IMR-90 (cell line): Measurements from ENCODE around the gene ZCCHC7. TPM values are rescaled to one million over a fixed set of nuclear protein-coding genes. Genes with fewer than 3 reads are reported as not detected.

ENCODE experiments used
- ATAC-seq: fragments of 200-7000 bp; cut with Tn5 transposase; 2 replicates; pipeline ENCODE4 v1.9.1; 2020; ENCODE audit warnings: low read depth, mild to moderate bottlenecking, moderate library complexity
- BruUV-seq: library from RNA; stranded (reverse); fragments of 400-500 nt; replicated peaks from 2 replicates; lab custom pipeline; 2021; lab: Mats Ljungman, UMichigan
- CTCF ChIA-PET: fragments of 300-600 bp; formaldehyde crosslinking; extraction: SDS; loops from one replicate; lab custom pipeline; 2021; ENCODE audit warnings: antibody characterized with exemption; lab: Yijun Ruan, JAX
- POLR2A ChIA-PET: fragments of 300-600 bp; sonication (Branson Sonifier 250); formaldehyde crosslinking; loops from one replicate; lab custom pipeline; 2022; ENCODE audit warnings: antibody characterized with exemption; ENCODE audit not compliant: unreplicated experiment; lab: Charles Lee
- DNase-seq: peaks from one replicate; pipeline ENCODE4 v3.0.0; 2013
- H2AFZ ChIP-seq: replicated peaks from 2 replicates; pipeline ENCODE3; 2013; ENCODE audit warnings: low read length, mild to moderate bottlenecking; ENCODE audit not compliant: poor library complexity
- H2AK5ac ChIP-seq: 2 replicates; pipeline ENCODE4 v1.6.1; 2013; ENCODE audit warnings: low read depth, low read length, inconsistent platforms
- H2AK9ac ChIP-seq: replicated peaks from 2 replicates; pipeline ENCODE3; 2013; ENCODE audit warnings: mild to moderate bottlenecking, low read depth, low read length, moderate library complexity; ENCODE audit not compliant: poor library complexity
- H2BK120ac ChIP-seq: 2 replicates; pipeline ENCODE4 v1.6.1; 2013; ENCODE audit warnings: low read depth, low read length, inconsistent platforms
- H2BK15ac ChIP-seq: 3 replicates; pipeline ENCODE4 v1.6.1; 2013; ENCODE audit warnings: low read depth, low read length, inconsistent platforms
- H2BK20ac ChIP-seq: 2 replicates; pipeline ENCODE4 v1.6.1; 2013; ENCODE audit warnings: low read depth, mild to moderate bottlenecking, inconsistent platforms, low read length, moderate library complexity
- H2BK5ac ChIP-seq: 2 replicates; pipeline ENCODE4 v1.6.1; 2013; ENCODE audit warnings: mild to moderate bottlenecking, low read depth, low read length, inconsistent platforms; ENCODE audit not compliant: poor library complexity, severe bottlenecking
- H3K14ac ChIP-seq: replicated peaks from 2 replicates; pipeline ENCODE4 v1.6.1; 2013; ENCODE audit warnings: low read depth, low read length, inconsistent platforms
- H3K18ac ChIP-seq: 2 replicates; pipeline ENCODE4 v1.6.1; 2013; ENCODE audit warnings: low read depth, low read length, control low read depth
- H3K23ac ChIP-seq: 2 replicates; pipeline ENCODE4 v1.6.1; 2013; ENCODE audit warnings: low read depth, low read length, inconsistent platforms
- H3K27ac ChIP-seq: 2 replicates; pipeline ENCODE4 v1.5.1; 2013; ENCODE audit warnings: mild to moderate bottlenecking, control low read depth, low read length; ENCODE audit not compliant: insufficient read depth
- H3K27me3 ChIP-seq: 2 replicates; pipeline ENCODE4 v1.6.1; 2013; ENCODE audit warnings: low read length; ENCODE audit not compliant: control insufficient read depth, insufficient read depth
- H3K36me3 ChIP-seq: 2 replicates; pipeline ENCODE4 v1.6.1; 2013; ENCODE audit warnings: low read length, mixed read lengths; ENCODE audit not compliant: control insufficient read depth, insufficient read depth
- H3K4ac ChIP-seq: 2 replicates; pipeline ENCODE4 v1.6.1; 2013; ENCODE audit warnings: low read depth, low read length, inconsistent platforms
- H3K4me1 ChIP-seq: 2 replicates; pipeline ENCODE4 v1.6.1; 2013; ENCODE audit warnings: low read length, mixed read lengths; ENCODE audit not compliant: control insufficient read depth, insufficient read depth
- H3K4me2 ChIP-seq: 2 replicates; pipeline ENCODE4 v1.6.1; 2013; ENCODE audit warnings: low read depth, mild to moderate bottlenecking, control low read depth, low read length, moderate library complexity
- H3K4me3 ChIP-seq: 2 replicates; pipeline ENCODE4 v1.5.1; 2013; ENCODE audit warnings: low read depth, mild to moderate bottlenecking, control low read depth, low read length, moderate library complexity; ENCODE audit not compliant: insufficient read depth
- H3K56ac ChIP-seq: 2 replicates; pipeline ENCODE4 v1.6.1; 2013; ENCODE audit warnings: low read length, inconsistent platforms; ENCODE audit not compliant: insufficient read depth; ENCODE audit errors: extremely low read depth
- H3K79me1 ChIP-seq, 2 experiments: 2 replicates each; pipeline ENCODE4 v1.6.1; 2013; ENCODE audit warnings: low read length in 2 of 2, inconsistent platforms in 1 of 2, low read depth in 1 of 2
- H3K9ac ChIP-seq: 2 replicates; pipeline ENCODE4 v1.6.1; 2013; ENCODE audit warnings: low read depth, low read length, control low read depth
- H3K9me1 ChIP-seq: 2 replicates; pipeline ENCODE4 v1.6.1; 2013; ENCODE audit warnings: low read length, inconsistent platforms; ENCODE audit not compliant: insufficient read depth
- H3K9me3 ChIP-seq: 2 replicates; pipeline ENCODE4 v1.6.1; 2013; ENCODE audit warnings: low read length; ENCODE audit not compliant: control insufficient read depth, insufficient read depth
- H4K20me1 ChIP-seq: 2 replicates; pipeline ENCODE4 v1.6.1; 2013; ENCODE audit warnings: low read length, inconsistent platforms; ENCODE audit not compliant: insufficient read depth
- H4K5ac ChIP-seq: 2 replicates; pipeline ENCODE4 v1.6.1; 2013; ENCODE audit warnings: mild to moderate bottlenecking, low read depth, low read length, control low read depth
- H4K8ac ChIP-seq, 2 experiments: 2 replicates each; pipeline ENCODE4 v1.6.1; 2013; ENCODE audit warnings: low read depth in 2 of 2, low read length in 2 of 2, control low read depth in 1 of 2, inconsistent platforms in 1 of 2
- H4K91ac ChIP-seq: 2 replicates; pipeline ENCODE4 v1.6.1; 2013; ENCODE audit warnings: low read depth, low read length, inconsistent platforms; ENCODE audit not compliant: insufficient read depth
- MXI1 ChIP-seq: IDR thresholded peaks from 2 replicates; pipeline ENCODE4 v1.6.1; 2012; ENCODE audit warnings: low read depth, mild to moderate bottlenecking, low read length, moderate library complexity, borderline replicate concordance
- NFE2L2 ChIP-seq: fragments of 150-350 bp; IDR thresholded peaks from 2 replicates; pipeline ENCODE4 v1.6.1; 2016; ENCODE audit warnings: low read depth, mild to moderate bottlenecking, low read length
- POLR2A ChIP-seq: IDR thresholded peaks from 2 replicates; pipeline ENCODE4 v1.6.1; 2012; ENCODE audit warnings: mild to moderate bottlenecking, low read depth, low read length
- RFX5 ChIP-seq: IDR thresholded peaks from 2 replicates; pipeline ENCODE4 v1.8.0; 2012; ENCODE audit warnings: low read depth, mild to moderate bottlenecking, low read length, moderate library complexity
- SMC3 ChIP-seq: fragments of 150-350 bp; IDR thresholded peaks from 2 replicates; pipeline ENCODE4 v1.6.1; 2016; ENCODE audit warnings: low read depth, mild to moderate bottlenecking, antibody characterized with exemption, low read length, moderate library complexity
- WGBS, 2 experiments: methylation state at CpG; one replicate each; pipeline versions ENCODE4 v1.1.5 to v1.1.7; 2013; ENCODE audit warnings: missing lambda C conversion rate in 2 of 2; ENCODE audit not compliant: insufficient read length in 1 of 2; ENCODE audit errors: extremely low coverage in 2 of 2; 5-methylcytosine and 5-hydroxymethylcytosine counted together
- dilution Hi-C: fragments of 300-500 bp; cut with HindIII; formaldehyde crosslinking; loops from one replicate; pipeline ENCODE4 v1.14.3; 2018; ENCODE audit warnings: low sequenced_read_pairs; ENCODE audit not compliant: unreplicated experiment
- in situ Hi-C: fragments of 300-500 bp; cut with MboI; formaldehyde crosslinking; loops from 3 replicates; pipeline ENCODE4 v1.14.3; 2019; ENCODE audit warnings: low sequenced_read_pairs, inconsistent platforms, mixed read lengths
- intact Hi-C: fragments of 100-400 bp; cut with micrococcal nuclease; formaldehyde crosslinking; loops from 2 replicates; pipeline ENCODE4 v1.10.0; 2022
- polyA plus RNA-seq, 3 experiments: library from polyadenylated mRNA; depleted of rRNA; stranded (reverse); fragments of >200 nt; gene quantifications; 2 replicates each; pipeline ENCODE4 v1.2.3, GENCODE V29; 2012; ENCODE audit warnings: low replicate concordance in 1 of 3
- total RNA-seq: library from RNA; depleted of rRNA; stranded (reverse); fragments of >200 nt; gene quantifications from 2 replicates; pipeline ENCODE4 v1.2.3, GENCODE V29; 2012

ZCCHC7 gene
- total and polyA plus RNA-seq, 2 of the 4 experiments (the other 2 are of a cell fraction): 13.6 to 28.7 TPM

DNA sequence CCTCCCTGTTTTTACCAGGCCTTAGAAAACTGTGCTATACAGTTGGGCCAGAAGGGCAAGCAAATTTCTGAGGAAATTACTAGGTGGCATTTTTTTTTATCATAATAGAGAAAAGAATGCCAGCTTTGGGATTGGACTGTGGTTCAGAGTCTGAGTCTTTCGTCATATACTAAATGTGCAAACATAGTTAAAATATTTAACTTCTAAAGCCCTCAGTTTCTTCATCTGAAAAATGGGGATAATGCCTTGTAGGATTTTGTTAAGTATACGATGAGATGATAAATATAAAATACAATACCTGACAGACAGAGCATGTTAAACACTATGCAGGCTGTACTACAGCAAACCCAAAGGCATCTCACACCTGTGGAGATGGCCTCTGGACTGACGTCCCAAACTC is 214.9 kb downstream of the ZCCHC7 start:
- Histone ChIP-seq H4K8ac (no peak overlapping the region), H4K5ac (no peak overlapping the region), H3K4me2 (no peak overlapping the region), H3K9me1 (no peaks in the 10 kb centered on the region), H3K27me3 (no peaks in the 10 kb centered on the region), H3K14ac (no peak overlapping the region), H3K9me3 (no peaks in the 10 kb centered on the region), H2BK15ac (no peak overlapping the region), H3K36me3 (no peaks in the 10 kb centered on the region), H3K27ac (no peak overlapping the region), H3K18ac (no peak overlapping the region), H3K23ac (no peak overlapping the region), H3K9ac (no peak overlapping the region), H2BK20ac (no peak overlapping the region), H3K4me3 (no peak overlapping the region), H4K91ac (no peak overlapping the region), H3K79me1 (no peaks in the 10 kb centered on the region), H3K4me1 (no peaks in the 10 kb centered on the region), H2AK5ac (no peak overlapping the region), H2BK120ac (no peak overlapping the region), H3K56ac (no peak overlapping the region), H4K20me1 (no peaks in the 10 kb centered on the region), H2AK9ac (no peak overlapping the region), H3K4ac (no peak overlapping the region), H2BK5ac (no peak overlapping the region), H2AFZ (no peak overlapping the region)
- dilution Hi-C loops (no loop called here), in situ Hi-C loops (loop anchor here (10.0 kb wide), 1 partner anchor 340 kb away; no protein-coding TSS in a partner anchor), intact Hi-C loops (no loop called here)
- TF ChIP-seq POLR2A: no peak
- TF ChIP-seq NFE2L2: no peak
- no peak for TF ChIP-seq MXI1
- TF ChIP-seq SMC3: no peak
- TF ChIP-seq RFX5: no peak
- no peak for DNase-seq
- BruUV-seq: no TSS peak
- CTCF ChIA-PET: no interaction called here
- POLR2A ChIA-PET: no interaction called here
- ATAC-seq: no peak
- WGBS, 2 experiments: no CpG with 5 or more reads among the region's 3 CpGs
